ENCODE measurements around the gene PDGFB. TPM values are rescaled to one million over a fixed set of nuclear protein-coding genes. Genes with fewer than 3 reads are reported as not detected.

PDGFB gene
- total RNA-seq, 4 donors from 2014 or later, result 6.0 to 20.0 (median 8.9) TPM

DNA sequence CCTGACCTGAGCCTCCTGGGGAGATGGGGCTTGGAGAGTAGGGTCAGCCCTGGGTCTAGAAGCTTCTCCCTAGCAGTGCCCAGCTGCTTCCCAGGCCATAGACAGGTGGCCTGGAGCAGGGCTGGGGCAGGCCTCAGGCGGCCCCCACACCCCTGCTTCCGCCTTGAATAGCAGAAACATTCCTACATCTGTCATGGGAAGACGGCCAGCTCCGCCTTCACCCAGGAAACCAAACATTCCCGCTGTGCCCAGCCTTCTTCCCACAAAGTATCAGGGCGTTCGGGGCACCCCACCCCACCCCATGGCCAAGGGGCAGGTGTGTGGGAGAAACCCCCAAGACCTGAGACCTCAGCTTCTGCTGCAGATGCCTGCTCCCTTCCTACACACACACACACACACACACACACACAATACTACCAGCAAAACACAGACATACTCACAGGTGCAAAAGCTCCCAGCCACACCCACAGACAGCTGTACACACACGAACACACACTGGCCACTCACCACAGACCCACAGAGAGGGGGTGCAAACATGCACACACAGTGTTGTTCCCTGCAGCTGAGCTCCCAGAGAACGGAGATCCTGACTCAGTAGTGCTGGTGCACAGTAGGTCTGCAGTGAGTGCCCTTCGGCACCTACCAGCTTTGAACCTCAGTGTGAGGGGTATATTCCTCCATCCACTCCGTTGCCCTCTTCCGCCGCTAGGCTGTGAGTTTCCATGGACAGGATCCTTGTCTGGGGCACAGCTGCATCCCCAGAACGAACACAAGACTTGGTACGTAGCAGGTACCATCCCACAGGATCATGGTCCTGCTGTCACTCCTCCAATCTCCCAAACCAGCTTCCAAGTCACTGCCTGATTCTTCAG is 37.4 kb downstream of the PDGFB start:
- DNase-seq (no peak), ATAC-seq (no peak)
- Histone ChIP-seq H3K36me3 (no peaks in the 10 kb centered on the region), H3K4me3 (no peak overlapping the region), H3K27me3 (no peaks in the 10 kb centered on the region), H3K4me1 (no peaks in the 10 kb centered on the region), H3K27ac (no peak overlapping the region), H3K9me3 (no peaks in the 10 kb centered on the region)
- intact Hi-C loops (cut with DNase I; ENCODE audit: low total_unique reads) (no loop called here), in situ Hi-C loops (cut with MboI; ENCODE audit: low sequenced_read_pairs in 4 of 4) (no loop called here)
- TF ChIP-seq POLR2A (IDR thresholded peaks at IDR 0.05), result no peak
- TF ChIP-seq, protein P1, sequence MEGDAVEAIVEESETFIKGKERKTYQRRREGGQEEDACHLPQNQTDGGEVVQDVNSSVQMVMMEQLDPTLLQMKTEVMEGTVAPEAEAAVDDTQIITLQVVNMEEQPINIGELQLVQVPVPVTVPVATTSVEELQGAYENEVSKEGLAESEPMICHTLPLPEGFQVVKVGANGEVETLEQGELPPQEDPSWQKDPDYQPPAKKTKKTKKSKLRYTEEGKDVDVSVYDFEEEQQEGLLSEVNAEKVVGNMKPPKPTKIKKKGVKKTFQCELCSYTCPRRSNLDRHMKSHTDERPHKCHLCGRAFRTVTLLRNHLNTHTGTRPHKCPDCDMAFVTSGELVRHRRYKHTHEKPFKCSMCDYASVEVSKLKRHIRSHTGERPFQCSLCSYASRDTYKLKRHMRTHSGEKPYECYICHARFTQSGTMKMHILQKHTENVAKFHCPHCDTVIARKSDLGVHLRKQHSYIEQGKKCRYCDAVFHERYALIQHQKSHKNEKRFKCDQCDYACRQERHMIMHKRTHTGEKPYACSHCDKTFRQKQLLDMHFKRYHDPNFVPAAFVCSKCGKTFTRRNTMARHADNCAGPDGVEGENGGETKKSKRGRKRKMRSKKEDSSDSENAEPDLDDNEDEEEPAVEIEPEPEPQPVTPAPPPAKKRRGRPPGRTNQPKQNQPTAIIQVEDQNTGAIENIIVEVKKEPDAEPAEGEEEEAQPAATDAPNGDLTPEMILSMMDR (IDR thresholded peaks at IDR 0.05 in 4 of 5, conservative IDR thresholded peaks at IDR 0.05 in 1 of 5), result no peak

DNA sequence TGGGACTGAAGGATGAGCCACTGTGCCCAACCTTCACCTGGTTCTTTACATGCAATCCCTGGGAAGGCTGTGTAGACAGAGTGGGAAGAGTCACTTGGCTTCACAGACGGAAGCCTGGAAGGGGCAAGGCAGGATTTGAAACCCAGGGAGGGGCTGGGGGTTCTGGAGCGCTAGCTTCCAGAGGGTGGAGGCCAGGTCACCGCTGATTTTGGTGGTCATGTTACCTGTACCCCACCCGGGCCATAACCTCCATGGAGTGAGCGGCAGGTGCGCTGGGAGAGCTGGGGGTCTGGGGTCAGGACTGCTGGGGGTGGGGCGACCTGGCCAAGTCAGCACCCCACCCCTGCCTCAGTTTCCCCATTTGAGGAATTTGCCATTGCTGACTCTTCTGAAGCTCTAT is 38.3 kb downstream of the PDGFB start:
- no peak overlapping the region for H3K27ac ChIP-seq
- in situ Hi-C loops (cut with MboI; ENCODE audit: low sequenced_read_pairs in 4 of 4), result no loop called here
- H3K4me3 ChIP-seq, result no peak overlapping the region
- intact Hi-C loops (cut with DNase I; ENCODE audit: low total_unique reads), result no loop called here
- H3K4me1 ChIP-seq, result no peaks in the 10 kb centered on the region
- TF ChIP-seq, protein P1 (IDR thresholded peaks at IDR 0.05 in 4 of 5, conservative IDR thresholded peaks at IDR 0.05 in 1 of 5), result no peak
- no peak for TF ChIP-seq POLR2A (IDR thresholded peaks at IDR 0.05)
- no peaks in the 10 kb centered on the region for H3K27me3 ChIP-seq
- DNase-seq (no peak), ATAC-seq (no peak)
- H3K9me3 ChIP-seq, result no peaks in the 10 kb centered on the region
- no peaks in the 10 kb centered on the region for H3K36me3 ChIP-seq

DNA sequence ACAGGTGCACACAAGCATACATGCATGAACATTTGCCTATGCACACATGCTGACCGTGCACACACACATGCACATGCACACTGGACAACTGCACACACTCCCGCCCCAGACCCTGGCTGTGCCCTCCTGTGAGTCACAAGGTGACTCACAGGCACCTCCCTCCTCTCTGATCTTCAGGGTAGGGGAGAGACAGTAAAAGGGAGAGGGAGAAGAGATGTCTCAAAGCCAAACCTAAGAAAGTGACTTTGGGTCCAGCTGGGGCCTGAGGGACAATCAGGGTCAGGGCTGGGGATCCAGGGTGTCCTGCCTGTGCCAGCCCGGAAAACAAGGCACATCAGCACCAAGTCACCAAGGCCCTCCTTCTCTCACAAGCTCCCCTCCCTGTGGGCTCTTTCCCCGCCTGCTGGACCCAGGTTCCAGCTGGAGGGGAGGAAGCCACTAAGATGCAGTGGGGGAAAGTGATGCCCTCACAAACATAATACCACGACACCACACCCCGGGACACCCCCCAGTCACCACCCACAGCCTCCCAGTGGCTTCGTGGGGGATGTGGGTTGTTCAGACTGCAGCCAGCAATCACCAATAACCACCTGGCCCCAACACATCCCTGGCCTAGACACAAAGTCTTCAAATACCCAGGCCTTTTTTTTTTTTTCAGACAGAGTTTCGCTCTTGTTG is 39.3 kb downstream of the PDGFB start:
- in situ Hi-C loops (cut with MboI; ENCODE audit: low sequenced_read_pairs in 4 of 4), result no loop called here
- Histone ChIP-seq H3K27ac (no peak overlapping the region), H3K36me3 (no peaks in the 10 kb centered on the region), H3K4me1 (no peaks in the 10 kb centered on the region), H3K27me3 (no peaks in the 10 kb centered on the region), H3K9me3 (no peaks in the 10 kb centered on the region), H3K4me3 (no peak overlapping the region)
- ATAC-seq, result no peak
- intact Hi-C loops (cut with DNase I; ENCODE audit: low total_unique reads), result no loop called here
- DNase-seq, result no peak
- TF ChIP-seq POLR2A (IDR thresholded peaks at IDR 0.05), result no peak
- TF ChIP-seq, protein P1 (IDR thresholded peaks at IDR 0.05 in 4 of 5, conservative IDR thresholded peaks at IDR 0.05 in 1 of 5), result no peak

DNA sequence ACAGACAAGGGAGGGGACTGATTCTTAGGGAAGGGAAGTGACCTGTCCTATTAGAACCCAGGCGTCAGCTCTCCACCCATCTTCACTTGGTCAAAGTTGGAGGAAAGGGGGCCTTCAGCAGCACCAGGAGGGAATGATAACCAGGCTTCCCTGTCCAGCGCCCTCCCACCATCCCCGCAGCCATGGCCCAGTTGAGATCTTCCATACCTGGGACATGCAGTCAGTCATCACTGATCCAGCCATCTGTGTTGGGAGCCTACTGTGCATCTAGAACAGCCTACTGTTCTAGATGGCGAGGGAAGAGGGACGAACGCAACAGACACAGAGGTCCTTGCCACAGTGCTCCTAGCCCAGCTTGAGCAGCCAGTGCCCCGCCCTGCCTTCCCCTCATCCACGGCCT is 40.6 kb downstream of the PDGFB start:
- ATAC-seq, result no peak
- no peak for DNase-seq
- intact Hi-C loops (cut with DNase I; ENCODE audit: low total_unique reads), result no loop called here
- Histone ChIP-seq H3K36me3 (no peaks in the 10 kb centered on the region), H3K27me3 (no peaks in the 10 kb centered on the region), H3K9me3 (no peaks in the 10 kb centered on the region), H3K4me3 (no peak overlapping the region), H3K4me1 (no peaks in the 10 kb centered on the region), H3K27ac (no peak overlapping the region)
- TF ChIP-seq, protein P1 (IDR thresholded peaks at IDR 0.05 in 4 of 5, conservative IDR thresholded peaks at IDR 0.05 in 1 of 5), result no peak
- no peak for TF ChIP-seq POLR2A (IDR thresholded peaks at IDR 0.05)
- in situ Hi-C loops (cut with MboI; ENCODE audit: low sequenced_read_pairs in 4 of 4), result no loop called here
